Effector memory CD4-positive, alpha-beta T cell (primary cell): ENCODE measurements around the gene AATF.

ENCODE experiments used
- DNase-seq, 3 donors: peaks; one replicate each; pipeline ENCODE4 v3.0.0-alpha.2; 2020
- H3K27ac ChIP-seq: 2 replicates; pipeline ENCODE4 v1.7.0; 2013; ENCODE audit warnings: mild to moderate bottlenecking, low read length, moderate library complexity; ENCODE audit not compliant: insufficient read depth, poor library complexity, severe bottlenecking
- H3K27me3 ChIP-seq: replicated peaks from 2 replicates; pipeline ENCODE4 v1.7.0; 2013; ENCODE audit warnings: mild to moderate bottlenecking, low read length; ENCODE audit not compliant: insufficient read depth, control insufficient read depth, poor library complexity, severe bottlenecking
- H3K36me3 ChIP-seq: 2 replicates; pipeline ENCODE4 v1.7.0; 2013; ENCODE audit warnings: mild to moderate bottlenecking, low read length, moderate library complexity; ENCODE audit not compliant: control insufficient read depth, insufficient read depth
- H3K4me1 ChIP-seq: 2 replicates; pipeline ENCODE4 v1.7.0; 2013; ENCODE audit warnings: low read length, mild to moderate bottlenecking; ENCODE audit not compliant: control insufficient read depth, insufficient read depth, poor library complexity, severe bottlenecking
- H3K4me3 ChIP-seq: 2 replicates; pipeline ENCODE4 v1.7.0; 2013; ENCODE audit warnings: low read length, low read depth, mild to moderate bottlenecking; ENCODE audit not compliant: insufficient read depth, poor library complexity, severe bottlenecking
- H3K9me3 ChIP-seq: 2 replicates; pipeline ENCODE4 v1.7.0; 2013; ENCODE audit warnings: mild to moderate bottlenecking, low read length, moderate library complexity; ENCODE audit not compliant: control insufficient read depth

AATF gene

DNA sequence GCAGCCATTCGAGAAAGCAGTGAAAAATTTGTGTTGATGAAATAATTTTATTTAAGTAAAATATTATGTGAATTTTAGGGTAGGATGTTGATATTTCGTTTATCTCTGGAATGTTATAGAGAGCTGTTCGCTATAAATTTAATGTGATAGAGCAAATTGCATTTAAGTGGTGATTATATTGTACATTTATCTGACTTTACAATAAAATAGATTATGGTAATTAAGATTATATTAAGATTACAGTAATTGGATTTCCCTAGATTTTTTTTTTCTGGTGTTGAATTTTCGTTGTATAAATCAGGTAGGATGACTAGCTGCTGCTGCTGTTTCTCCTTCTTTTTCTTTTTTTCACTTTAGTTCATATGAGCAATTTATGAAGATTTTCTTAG is 71.0 kb downstream of the AATF start:
- Histone ChIP-seq H3K4me3 (no peak overlapping the region), H3K36me3 (peaks cover 8% of the 10 kb centered on the region), H3K9me3 (no peaks in the 10 kb centered on the region), H3K27me3 (no peaks in the 10 kb centered on the region), H3K4me1 (no peaks in the 10 kb centered on the region), H3K27ac (no peak overlapping the region)
- DNase-seq = no peak

DNA sequence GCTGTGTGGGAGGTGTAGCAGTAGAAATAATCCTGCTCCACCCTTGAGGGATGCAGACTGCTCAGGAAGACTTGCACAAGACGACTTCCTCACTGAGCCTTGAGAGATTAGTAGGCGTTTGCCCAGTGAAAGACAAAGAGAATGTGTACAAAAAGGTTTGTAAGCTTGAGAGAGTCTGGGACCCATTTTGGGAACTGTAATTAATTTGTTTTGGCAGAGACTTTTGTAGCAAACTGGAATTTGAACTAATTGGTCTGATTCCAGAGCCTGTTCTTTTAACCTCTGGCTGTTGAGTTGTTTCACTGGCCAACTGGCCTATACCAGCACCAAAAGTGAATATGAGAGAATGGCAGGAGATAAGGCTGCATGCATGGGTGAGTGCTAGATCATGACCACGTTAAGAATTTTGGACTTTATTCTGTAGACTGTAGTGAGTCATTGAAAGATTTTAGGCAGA is 75.5 kb downstream of the AATF start:
- no peaks in the 10 kb centered on the region for H3K9me3 ChIP-seq
- no peak overlapping the region for H3K4me3 ChIP-seq
- DNase-seq = no peak
- H3K4me1 ChIP-seq = no peaks in the 10 kb centered on the region
- H3K36me3 ChIP-seq = peaks cover 13% of the 10 kb centered on the region
- H3K27ac ChIP-seq = no peak overlapping the region
- H3K27me3 ChIP-seq = no peaks in the 10 kb centered on the region

DNA sequence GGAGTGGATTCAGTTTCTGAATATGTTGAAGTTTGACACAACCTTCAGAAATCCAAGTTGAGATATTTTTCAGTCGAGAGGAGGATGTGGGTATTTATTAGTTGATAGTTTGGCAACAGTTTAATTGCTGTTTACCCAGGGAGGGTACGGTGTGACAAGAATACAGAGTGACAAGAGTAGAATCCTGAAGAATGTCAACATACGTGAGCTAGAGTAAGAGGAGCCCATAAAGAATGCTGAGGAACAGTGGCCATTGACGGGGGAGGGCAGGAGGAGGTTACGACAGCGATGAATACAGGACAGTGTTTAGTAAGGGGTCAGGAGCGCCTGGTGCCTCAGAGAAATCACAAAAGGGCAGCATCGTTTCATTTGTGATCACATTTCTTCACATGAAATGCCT is 76.5 kb downstream of the AATF start:
- Histone ChIP-seq H3K4me1 (no peaks in the 10 kb centered on the region), H3K4me3 (no peak overlapping the region), H3K27me3 (no peaks in the 10 kb centered on the region), H3K36me3 (peaks cover 10% of the 10 kb centered on the region), H3K27ac (no peak overlapping the region), H3K9me3 (no peaks in the 10 kb centered on the region)
- DNase-seq = no peak

DNA sequence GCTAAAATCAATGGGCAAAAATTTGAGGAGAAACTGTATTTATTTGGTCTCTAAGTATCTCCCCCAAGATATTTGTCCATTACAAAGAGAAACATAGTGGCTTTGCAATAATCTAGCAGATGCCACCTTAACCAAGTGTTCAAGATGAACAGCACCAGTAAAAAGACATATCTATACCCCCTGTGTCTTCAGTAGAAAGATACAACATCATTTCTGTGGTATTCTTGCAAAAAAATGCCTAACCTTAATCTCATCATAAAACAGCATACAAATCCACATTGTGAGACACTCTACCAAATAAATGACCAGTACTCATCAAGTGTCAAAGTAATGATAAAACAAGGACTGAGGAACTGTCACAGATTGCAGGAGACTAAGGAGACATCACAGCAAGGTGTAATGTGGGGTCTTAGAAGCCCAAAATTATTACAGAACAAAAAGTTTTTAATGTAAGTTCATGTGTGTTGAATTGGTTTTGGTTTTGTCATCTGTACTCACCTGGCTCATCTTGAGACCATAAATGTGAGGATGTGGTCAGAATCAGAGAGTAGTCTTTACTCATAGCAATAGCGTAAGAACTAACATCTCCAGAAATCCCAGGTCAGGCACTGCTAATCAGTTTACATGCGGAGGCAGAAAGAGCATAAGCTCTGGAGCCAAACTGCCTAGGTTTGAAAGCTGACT is 77.2 kb downstream of the AATF start:
- no peaks in the 10 kb centered on the region for H3K9me3 ChIP-seq
- H3K27me3 ChIP-seq = no peaks in the 10 kb centered on the region
- DNase-seq = no peak
- H3K4me1 ChIP-seq = no peaks in the 10 kb centered on the region
- H3K36me3 ChIP-seq = peaks cover 6% of the 10 kb centered on the region
- H3K4me3 ChIP-seq = no peak overlapping the region
- H3K27ac ChIP-seq = no peak overlapping the region

DNA sequence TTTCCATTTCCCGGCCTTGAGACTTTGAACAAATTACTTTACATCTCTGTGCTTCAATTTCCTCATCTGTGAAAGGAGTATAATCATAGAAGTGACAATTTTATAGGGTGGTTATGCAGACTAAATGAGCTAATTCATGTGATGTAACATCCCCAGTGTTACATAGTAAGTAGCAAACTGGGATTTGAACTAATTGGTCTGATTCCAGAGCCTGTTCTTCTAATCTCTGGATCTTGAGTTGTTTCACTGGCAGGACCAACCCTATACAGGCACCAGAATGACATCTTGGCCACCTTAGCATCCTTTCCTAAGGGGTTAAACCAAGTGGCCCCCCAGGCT is 77.7 kb downstream of the AATF start:
- peaks cover 8% of the 10 kb centered on the region for H3K36me3 ChIP-seq

DNA sequence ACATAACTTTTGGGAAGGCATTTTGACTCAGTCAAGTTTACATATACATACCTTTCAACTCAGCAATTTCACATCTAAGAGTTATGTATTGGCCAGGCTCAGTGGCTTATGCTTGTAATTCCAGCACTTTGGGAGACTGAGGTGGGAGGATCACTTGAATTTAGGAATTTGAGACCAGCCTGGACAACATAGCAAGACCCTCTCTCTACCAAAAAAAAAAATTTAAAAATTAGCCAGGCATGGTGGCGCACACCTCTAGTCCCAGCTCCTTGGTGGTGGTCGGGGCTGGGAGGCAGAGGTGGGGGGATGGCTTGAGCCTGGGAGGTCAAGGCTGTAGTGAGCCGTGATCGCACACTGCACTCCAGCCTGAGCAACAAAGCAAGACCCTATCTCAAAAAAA is 79.3 kb downstream of the AATF start:
- peaks cover 16% of the 10 kb centered on the region for H3K36me3 ChIP-seq
- H3K27me3 ChIP-seq = no peaks in the 10 kb centered on the region

More for the DNA sequence above, 77.7 kb downstream of the AATF start:
- no peaks in the 10 kb centered on the region for H3K9me3 ChIP-seq
- H3K27ac ChIP-seq = no peak overlapping the region
- H3K4me3 ChIP-seq = no peak overlapping the region
- no peak for DNase-seq
- H3K27me3 ChIP-seq = no peaks in the 10 kb centered on the region
- H3K4me1 ChIP-seq = no peaks in the 10 kb centered on the region

DNA sequence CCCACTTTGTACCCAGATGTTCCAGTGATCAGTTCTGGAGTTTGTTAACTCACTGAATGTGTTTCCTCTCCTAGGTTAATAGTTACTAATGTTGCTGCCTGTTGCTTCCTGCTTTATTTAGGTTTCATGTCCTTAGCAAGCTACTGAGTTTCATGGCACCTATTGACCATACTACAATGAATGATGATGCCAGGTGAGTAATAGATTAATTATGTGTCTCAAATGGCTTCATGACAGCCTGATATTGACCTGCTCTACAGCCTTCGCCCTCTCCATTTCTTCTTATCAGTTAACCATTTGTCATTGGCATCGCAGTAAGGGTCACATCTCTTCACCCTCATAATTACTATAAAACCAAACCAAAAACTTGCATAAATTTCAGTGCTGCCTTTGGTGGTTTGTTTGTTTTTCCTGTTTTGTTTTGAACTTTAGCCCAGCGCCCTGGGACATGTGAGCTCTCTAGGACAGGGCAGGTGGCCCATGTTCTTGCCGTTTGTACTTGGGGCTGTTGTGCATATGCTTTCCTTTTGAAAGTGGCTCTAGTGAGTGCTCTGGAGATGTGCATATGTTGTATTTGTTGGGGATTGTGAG is 82.8 kb downstream of the AATF start:
- Histone ChIP-seq H3K27ac (no peak overlapping the region), H3K9me3 (no peaks in the 10 kb centered on the region), H3K36me3 (peaks cover 16% of the 10 kb centered on the region), H3K4me1 (no peaks in the 10 kb centered on the region), H3K4me3 (no peak overlapping the region), H3K27me3 (no peaks in the 10 kb centered on the region)
- no peak for DNase-seq

More for the DNA sequence above, 79.3 kb downstream of the AATF start:
- no peak overlapping the region for H3K4me3 ChIP-seq
- no peaks in the 10 kb centered on the region for H3K9me3 ChIP-seq
- H3K4me1 ChIP-seq = no peaks in the 10 kb centered on the region
- no peak for DNase-seq
- H3K27ac ChIP-seq = no peak overlapping the region

DNA sequence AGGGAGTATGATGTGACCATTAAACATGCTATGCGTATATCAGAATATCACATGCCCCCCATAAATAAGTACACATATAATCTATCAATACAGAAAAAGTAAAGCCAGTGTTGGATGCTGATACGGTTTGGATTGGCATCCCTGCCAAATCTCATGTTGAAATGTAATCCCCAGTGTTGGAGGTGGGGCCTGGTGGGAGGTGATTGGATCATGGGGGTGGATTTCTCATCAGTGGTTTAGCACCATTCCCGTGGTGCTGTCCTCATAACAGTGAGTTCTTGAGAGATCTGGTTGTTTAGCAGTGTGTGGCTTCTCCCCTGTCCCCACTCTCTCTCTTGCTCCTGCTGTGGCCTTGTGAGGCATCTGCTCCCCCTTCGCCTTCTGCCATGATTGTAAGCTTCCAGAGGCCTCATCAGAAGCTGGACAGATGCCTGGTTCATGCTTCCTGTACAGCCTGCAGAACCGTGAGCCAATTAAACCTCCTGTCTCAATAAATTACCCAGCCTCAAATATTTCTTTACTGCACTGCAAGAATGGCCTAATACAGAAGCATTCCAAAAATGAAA is 88.9 kb downstream of the AATF start:
- no peaks in the 10 kb centered on the region for H3K4me1 ChIP-seq
- H3K4me3 ChIP-seq = no peak overlapping the region
- H3K9me3 ChIP-seq = no peaks in the 10 kb centered on the region
- no peaks in the 10 kb centered on the region for H3K36me3 ChIP-seq
- no peak overlapping the region for H3K27ac ChIP-seq
- no peaks in the 10 kb centered on the region for H3K27me3 ChIP-seq
- DNase-seq = no peak

DNA sequence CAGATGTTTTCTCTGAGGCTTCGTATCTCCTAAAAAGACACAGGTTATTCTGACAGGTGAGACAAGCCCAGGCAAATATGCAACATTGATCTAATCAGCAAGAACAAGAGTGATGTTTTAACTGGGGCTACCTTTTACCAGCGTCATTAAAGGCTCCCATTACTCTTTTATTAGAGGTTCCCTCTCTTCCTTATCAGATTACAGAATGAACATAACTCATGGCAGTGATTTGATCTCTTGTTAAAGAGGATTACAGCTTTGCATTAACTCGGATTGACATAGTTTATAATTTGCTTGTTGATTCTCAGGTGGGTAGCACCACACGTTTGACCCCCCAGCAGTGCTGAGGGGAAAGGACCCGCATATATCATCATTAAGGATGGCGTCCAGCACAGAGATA is 90.5 kb downstream of the AATF start:
- DNase-seq = no peak
- Histone ChIP-seq H3K9me3 (no peaks in the 10 kb centered on the region), H3K4me1 (no peaks in the 10 kb centered on the region), H3K27me3 (no peaks in the 10 kb centered on the region), H3K36me3 (peaks cover 11% of the 10 kb centered on the region), H3K4me3 (no peak overlapping the region), H3K27ac (no peak overlapping the region)

DNA sequence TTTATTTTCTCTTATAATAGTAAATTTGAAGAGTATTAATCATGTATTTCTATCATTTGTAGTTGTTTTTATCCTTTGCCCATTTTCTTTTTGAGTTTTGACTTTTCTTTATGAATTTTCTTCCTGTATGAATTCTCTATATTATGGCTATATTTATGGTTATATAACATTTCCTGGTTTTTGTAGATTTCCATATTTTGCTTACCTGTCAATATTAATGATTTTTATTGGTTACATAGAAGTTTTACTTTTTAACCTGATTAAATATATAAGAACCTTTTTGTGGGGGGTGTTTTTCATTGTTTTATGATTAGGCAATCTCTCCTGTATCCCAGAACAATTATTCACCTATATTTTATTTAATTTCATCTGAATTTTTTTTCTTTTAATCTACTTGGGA is 93.2 kb downstream of the AATF start:
- H3K4me3 ChIP-seq = no peak overlapping the region
- no peaks in the 10 kb centered on the region for H3K4me1 ChIP-seq
- no peak for DNase-seq
- no peaks in the 10 kb centered on the region for H3K9me3 ChIP-seq
- H3K27me3 ChIP-seq = no peaks in the 10 kb centered on the region
- peaks cover 19% of the 10 kb centered on the region for H3K36me3 ChIP-seq
- H3K27ac ChIP-seq = no peak overlapping the region
